Measurements from ENCODE around the gene TOPBP1.

TOPBP1 gene

DNA sequence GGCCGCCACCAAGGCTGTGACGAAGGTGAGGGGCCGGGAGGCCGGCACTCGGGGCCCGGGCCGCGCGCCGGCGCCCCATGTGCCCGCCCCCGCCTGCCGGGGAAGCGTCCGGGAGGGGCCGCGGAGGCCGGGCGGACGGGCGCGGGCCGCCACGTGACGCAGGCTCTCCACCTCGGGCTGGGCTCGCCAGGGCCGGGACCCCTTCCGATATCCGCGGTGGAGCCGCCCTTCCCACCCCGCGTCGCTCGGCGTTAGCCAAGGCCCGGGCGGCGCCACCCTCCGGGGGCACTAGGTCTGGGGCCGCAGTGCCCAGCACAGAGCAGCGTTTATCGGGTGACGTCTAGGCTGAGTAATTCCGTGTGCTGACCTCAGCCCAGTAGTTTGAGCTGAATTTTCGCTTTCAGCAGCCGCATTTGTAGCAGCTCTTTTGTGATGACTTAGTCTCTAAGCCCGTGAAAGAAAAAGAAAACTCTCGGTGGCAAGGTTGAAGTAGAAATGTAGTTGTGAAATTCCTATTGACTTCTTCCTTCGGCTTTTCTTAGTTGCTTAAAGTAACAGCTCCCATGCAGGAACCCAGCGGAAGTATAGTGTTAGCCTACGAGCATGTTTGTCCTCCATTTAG lies 87.4 kb downstream of the TOPBP1 start:
- H3K4me3 ChIP-seq (ENCODE audit: low read depth, low read length): peak overlapping the region; percentile 88
- DNase-seq (ENCODE audit: low read depth): peak; percentile 74
- TF ChIP-seq CTCF (IDR thresholded peaks at IDR 0.05; ENCODE audit: low read depth, low read length): no peak
- TF ChIP-seq POLR2A (IDR thresholded peaks at IDR 0.05; ENCODE audit: extremely low read depth, insufficient read length): no peak
- peak; percentile 16; the same call in 1 of the 2 replicates for TF ChIP-seq MYC (IDR thresholded peaks at IDR 0.05; ENCODE audit: low read depth, low read length)
- TF ChIP-seq MAX (IDR thresholded peaks at IDR 0.05; ENCODE audit: low read depth, low read length): peak; percentile 78

- peak within 1 kb of the TSS; percentile 88 for H3K4me3 ChIP-seq (ENCODE audit: low read depth, low read length)
- TF ChIP-seq CTCF (IDR thresholded peaks at IDR 0.05; ENCODE audit: low read depth, low read length) (no peak), POLR2A (IDR thresholded peaks at IDR 0.05; ENCODE audit: extremely low read depth, insufficient read length) (peak; percentile 79), MYC (IDR thresholded peaks at IDR 0.05; ENCODE audit: low read depth, low read length) (peak; percentile 45; the same call in 1 of the 2 replicates)
- no peak for DNase-seq (ENCODE audit: low read depth)
Observed at GRCh38 chr3:133573629-133574194, 88.0 kb downstream of the TOPBP1 start, which contains the start of gene CDV3. TSS of gene CDV3 (plus strand) at chr3:133573686. CDS start at chr3:133574045, 359 bp downstream.

DNA sequence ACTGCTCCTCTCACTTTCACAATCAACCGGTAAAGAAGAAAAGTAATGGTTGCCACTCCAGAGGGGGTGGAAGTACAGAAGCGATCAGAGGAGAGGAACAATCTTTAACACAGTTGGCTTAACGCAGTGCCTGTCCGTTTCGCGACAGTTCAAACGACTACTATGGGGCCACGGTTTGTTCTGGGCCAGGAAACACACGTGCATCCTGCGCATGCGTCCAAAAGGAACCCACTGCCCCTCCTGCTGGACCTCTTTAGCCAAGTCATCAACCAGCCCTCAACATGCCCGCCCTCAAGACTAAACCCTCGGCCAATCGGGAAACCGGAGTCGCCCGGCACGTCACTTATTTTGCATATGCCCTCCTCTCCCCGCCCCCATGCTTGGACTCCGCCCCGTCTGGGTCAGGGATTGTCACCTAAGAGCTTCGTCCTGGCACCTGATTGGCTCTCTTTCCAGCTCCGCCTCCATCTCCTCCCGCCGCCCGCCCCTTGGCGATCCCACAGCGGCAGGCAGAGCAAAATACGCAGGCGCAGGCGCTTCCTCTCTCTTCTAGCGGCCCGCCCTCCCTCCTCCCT lies 88.6 kb downstream of the TOPBP1 start:
- DNase-seq (ENCODE audit: low read depth): peak; percentile 100
- peak overlapping the region; percentile 61 for H3K4me3 ChIP-seq (ENCODE audit: low read depth, low read length)

DNA sequence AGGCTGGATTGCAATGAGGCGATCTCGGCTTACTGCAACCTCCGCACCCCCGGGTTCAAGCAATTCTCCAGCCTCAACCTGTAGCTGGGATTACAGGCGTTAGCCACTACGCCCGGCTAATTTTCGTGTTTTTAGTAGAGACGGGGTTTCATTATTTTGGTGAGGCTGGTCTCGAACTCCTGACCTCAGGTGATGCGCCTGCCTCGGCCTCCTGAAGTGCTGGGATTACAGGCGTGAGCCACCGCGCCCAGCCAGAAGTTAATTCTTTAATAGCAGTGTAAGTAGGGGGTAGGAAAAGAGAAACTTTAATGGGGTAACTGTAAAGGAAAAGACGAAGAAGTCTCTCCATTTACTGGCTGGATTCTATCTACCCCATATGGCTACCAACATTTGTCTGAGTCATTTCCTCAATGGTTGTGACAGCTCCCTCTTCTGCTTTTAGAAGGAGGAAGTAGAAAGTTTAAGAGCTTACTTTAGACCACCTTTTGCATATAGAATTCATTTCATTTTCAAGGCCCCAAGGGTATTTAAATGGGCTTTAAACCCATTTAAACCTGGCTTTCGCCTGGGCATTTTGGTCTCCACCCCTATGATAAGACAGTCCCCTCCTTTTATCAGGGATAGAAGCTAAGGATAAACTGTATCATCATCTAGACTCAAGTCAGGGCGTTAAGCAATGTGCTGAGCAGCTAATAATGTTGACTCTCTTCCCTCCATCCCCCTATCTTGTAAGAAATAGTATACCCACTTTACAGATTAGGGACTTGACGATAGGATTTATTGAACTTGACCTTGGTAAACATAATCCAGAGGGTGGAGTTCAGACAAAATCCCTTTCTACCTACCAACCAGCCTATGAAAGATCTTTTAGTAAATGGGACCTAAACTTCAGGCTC lies 89.3 kb downstream of the TOPBP1 start:
- no peak for TF ChIP-seq CTCF (IDR thresholded peaks at IDR 0.05; ENCODE audit: low read depth, low read length)
- TF ChIP-seq POLR2A (IDR thresholded peaks at IDR 0.05; ENCODE audit: extremely low read depth, insufficient read length): no peak
- no peak for TF ChIP-seq MYC (IDR thresholded peaks at IDR 0.05; ENCODE audit: low read depth, low read length)
- 0 out of 2 replicates have a peak, but pooled peaks have one; percentile 15 for TF ChIP-seq MAX (IDR thresholded peaks at IDR 0.05; ENCODE audit: low read depth, low read length)
- peak overlapping the region; percentile 61 for H3K4me3 ChIP-seq (ENCODE audit: low read depth, low read length)
- peak; percentile 94 for DNase-seq (ENCODE audit: low read depth)

More for the DNA sequence above, 88.6 kb downstream of the TOPBP1 start:
- TF ChIP-seq CTCF (IDR thresholded peaks at IDR 0.05; ENCODE audit: low read depth, low read length) (no peak), POLR2A (IDR thresholded peaks at IDR 0.05; ENCODE audit: extremely low read depth, insufficient read length) (peak; percentile 75), MYC (IDR thresholded peaks at IDR 0.05; ENCODE audit: low read depth, low read length) (peak; percentile 92), MAX (IDR thresholded peaks at IDR 0.05; ENCODE audit: low read depth, low read length) (peak; percentile 99)

- no peak for DNase-seq (ENCODE audit: low read depth)
- H3K4me3 ChIP-seq (ENCODE audit: low read depth, low read length): no peak overlapping the region
- no peak for TF ChIP-seq POLR2A (IDR thresholded peaks at IDR 0.05; ENCODE audit: extremely low read depth, insufficient read length)
- no peak for TF ChIP-seq CTCF (IDR thresholded peaks at IDR 0.05; ENCODE audit: low read depth, low read length)
- TF ChIP-seq MAX (IDR thresholded peaks at IDR 0.05; ENCODE audit: low read depth, low read length): no peak
- no peak for TF ChIP-seq MYC (IDR thresholded peaks at IDR 0.05; ENCODE audit: low read depth, low read length)
Observed at GRCh38 chr3:133570937-133571320, 90.8 kb downstream of the TOPBP1 start.

All from NB4 (cell line).